Measurements from ENCODE around the gene PTPRF. TPM values are rescaled to one million over a fixed set of nuclear protein-coding genes. Genes with fewer than 3 reads are reported as not detected.

Gene PTPRF
- polyA plus RNA-seq, 1 experiment: 68.3 TPM

GRCh38 chr1:43614211-43614610 is 83.5 kb downstream of the PTPRF start:
- H3K27me3 ChIP-seq (ENCODE audit: control insufficient read depth, insufficient read depth, low read length): no peaks in the 10 kb centered on the region
- H3K4me3 ChIP-seq (ENCODE audit: low read depth, low read length): no peak overlapping the region
- TF ChIP-seq CTCF (IDR thresholded peaks at IDR 0.05; ENCODE audit: low read depth, low read length): no peak
- CTCF ChIA-PET: no interaction called here
- no peaks in the 10 kb centered on the region for H3K9me3 ChIP-seq (ENCODE audit: control insufficient read depth, insufficient read depth, low read length)
- no peak for DNase-seq (ENCODE audit: low read depth, low spot score)
- no peak overlapping the region for H3K27ac ChIP-seq (ENCODE audit: low read depth, low read length)
- POLR2A ChIA-PET: no interaction called here

GRCh38 chr1:43614891-43615290 is 84.2 kb downstream of the PTPRF start:
- Histone ChIP-seq H3K27me3 (ENCODE audit: control insufficient read depth, insufficient read depth, low read length) (no peaks in the 10 kb centered on the region), H3K4me3 (ENCODE audit: low read depth, low read length) (no peak overlapping the region), H3K27ac (ENCODE audit: low read depth, low read length) (no peak overlapping the region), H3K9me3 (ENCODE audit: control insufficient read depth, insufficient read depth, low read length) (no peaks in the 10 kb centered on the region)
- no peak for DNase-seq (ENCODE audit: low read depth, low spot score)
- CTCF ChIA-PET: interaction anchor here (0.6 to 0.7 kb wide), 2 partner anchors 205 to 433 kb away, joined by 4 to 5 read pairs; no protein-coding TSS in a partner anchor
- POLR2A ChIA-PET: interaction anchor here (0.5 kb wide), 1 partner anchor 58 kb away, joined by 3 read pairs; no protein-coding TSS in a partner anchor
- TF ChIP-seq CTCF (IDR thresholded peaks at IDR 0.05; ENCODE audit: low read depth, low read length): no peak

GRCh38 chr1:43616383-43616782 is 85.7 kb downstream of the PTPRF start:
- Histone ChIP-seq H3K4me3 (ENCODE audit: low read depth, low read length) (no peak overlapping the region), H3K27me3 (ENCODE audit: control insufficient read depth, insufficient read depth, low read length) (no peaks in the 10 kb centered on the region), H3K9me3 (ENCODE audit: control insufficient read depth, insufficient read depth, low read length) (no peaks in the 10 kb centered on the region), H3K27ac (ENCODE audit: low read depth, low read length) (no peak overlapping the region)
- ChIA-PET POLR2A (interaction anchor here (0.6 kb wide), 1 partner anchor 38 kb away, joined by 3 read pairs; no protein-coding TSS in a partner anchor), CTCF (no interaction called here)
- TF ChIP-seq CTCF (IDR thresholded peaks at IDR 0.05; ENCODE audit: low read depth, low read length): no peak
- no peak for DNase-seq (ENCODE audit: low read depth, low spot score)

- Histone ChIP-seq H3K27ac (ENCODE audit: low read depth, low read length) (no peak overlapping the region), H3K27me3 (ENCODE audit: control insufficient read depth, insufficient read depth, low read length) (no peaks in the 10 kb centered on the region), H3K9me3 (ENCODE audit: control insufficient read depth, insufficient read depth, low read length) (no peaks in the 10 kb centered on the region), H3K4me3 (ENCODE audit: low read depth, low read length) (no peak overlapping the region)
- CTCF ChIA-PET: no interaction called here
- no peak for DNase-seq (ENCODE audit: low read depth, low spot score)
- no peak for TF ChIP-seq CTCF (IDR thresholded peaks at IDR 0.05; ENCODE audit: low read depth, low read length)
- POLR2A ChIA-PET: interaction anchor here (0.6 kb wide), 1 partner anchor 38 kb away, joined by 3 read pairs; no protein-coding TSS in a partner anchor
Measured at GRCh38 chr1:43617011-43617410, 86.3 kb downstream of the PTPRF start.

- Histone ChIP-seq H3K27ac (ENCODE audit: low read depth, low read length) (no peak overlapping the region), H3K4me3 (ENCODE audit: low read depth, low read length) (no peak overlapping the region), H3K27me3 (ENCODE audit: control insufficient read depth, insufficient read depth, low read length) (no peaks in the 10 kb centered on the region), H3K9me3 (ENCODE audit: control insufficient read depth, insufficient read depth, low read length) (no peaks in the 10 kb centered on the region)
- ChIA-PET POLR2A (no interaction called here), CTCF (no interaction called here)
- TF ChIP-seq CTCF (IDR thresholded peaks at IDR 0.05; ENCODE audit: low read depth, low read length): no peak
- no peak for DNase-seq (ENCODE audit: low read depth, low spot score)
Measured at GRCh38 chr1:43617668-43618067, 87.0 kb downstream of the PTPRF start.

All from AG04450 (cell line).